Measurements from ENCODE around the gene USP10.
"Not testable (repeated sequence)": the region's sequence is repeated elsewhere in the genome, so short reads cannot be mapped to it uniquely, and the experiment has no call there.

The USP10 gene

DNA sequence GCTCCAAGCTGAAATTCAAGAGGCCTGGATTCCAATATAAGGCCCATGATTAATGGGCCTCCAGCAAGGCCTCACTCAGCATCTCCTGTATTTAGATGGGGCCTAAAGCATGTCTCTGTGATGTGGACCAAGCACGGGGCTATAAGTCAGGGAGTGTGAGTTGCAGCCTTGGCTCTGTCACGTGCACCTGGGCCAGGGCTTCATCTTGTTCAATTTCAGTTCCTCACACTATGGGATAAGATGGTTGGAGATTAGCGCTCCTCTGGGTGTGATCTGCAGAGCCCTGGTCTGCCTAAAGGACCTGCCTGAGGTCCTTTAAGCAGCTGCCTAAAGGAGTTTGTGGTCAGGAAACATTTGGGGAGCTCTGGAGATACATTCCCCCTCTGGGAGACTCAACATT lies 26.2 kb upstream of the USP10 start:
- no peak for DNase-seq

GRCh38 chr16:84675423-84675822 lies 24.4 kb upstream of the USP10 start:
- no peak for DNase-seq

DNA sequence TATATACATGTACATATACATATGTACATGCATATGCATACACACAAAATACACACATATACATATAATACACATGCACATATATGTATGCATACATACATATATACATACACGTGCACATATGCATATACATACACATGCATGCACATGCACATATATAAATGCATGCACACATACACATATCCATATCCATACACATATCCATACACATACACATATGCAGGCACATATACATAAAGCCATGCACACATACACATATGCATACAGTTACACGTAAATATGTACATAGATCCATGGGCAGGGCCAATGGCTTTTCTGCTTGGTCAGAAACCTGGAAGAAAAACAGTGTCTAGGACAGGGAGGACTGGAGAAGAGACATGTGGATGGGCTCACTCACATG lies 23.9 kb upstream of the USP10 start:
- DNase-seq: no peak

DNA sequence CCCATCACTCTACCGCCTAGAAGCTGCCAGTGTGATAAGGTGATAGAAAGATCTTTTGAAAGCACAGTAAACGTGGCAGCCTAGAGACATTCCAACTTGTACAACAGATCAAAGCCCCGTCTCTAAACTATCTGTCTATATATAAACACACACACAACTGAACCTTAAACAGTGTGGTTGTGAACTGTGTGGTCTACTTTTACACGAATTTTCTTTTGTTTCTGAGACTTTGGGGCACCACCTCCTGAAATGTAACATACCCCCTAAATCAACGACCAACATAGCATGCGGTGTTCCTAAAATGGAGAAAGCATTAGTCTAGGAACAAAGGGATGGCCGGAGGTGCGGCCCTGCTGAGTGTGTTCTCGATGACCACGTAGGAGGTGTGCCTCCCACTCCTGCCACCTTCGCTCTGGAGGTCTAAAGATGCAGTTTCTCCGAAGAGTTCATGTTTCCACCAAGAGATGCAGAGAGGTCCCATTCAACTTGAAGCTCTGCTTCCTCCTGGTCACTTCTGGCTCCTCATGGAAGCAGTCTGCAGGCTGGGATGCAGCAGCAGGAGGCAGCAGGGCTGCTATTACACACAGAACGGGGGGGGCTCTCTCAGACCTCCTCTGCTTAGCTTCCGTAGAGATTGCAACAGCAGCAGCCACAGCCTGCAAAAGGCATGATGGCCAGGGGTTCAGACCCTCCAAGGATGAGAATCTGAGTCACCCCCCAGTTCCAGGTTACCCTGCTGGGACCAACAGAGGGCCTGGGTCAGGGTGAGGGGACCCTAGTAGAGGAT lies 22.6 kb upstream of the USP10 start:
- no peak for DNase-seq

- DNase-seq: no peak
Measured at GRCh38 chr16:84677849-84678248, 22.0 kb upstream of the USP10 start.

- no peak for DNase-seq
Measured at GRCh38 chr16:84678541-84678940, 21.3 kb upstream of the USP10 start.

- DNase-seq: no peak
Measured at GRCh38 chr16:84680165-84680842, 19.5 kb upstream of the USP10 start.

DNA sequence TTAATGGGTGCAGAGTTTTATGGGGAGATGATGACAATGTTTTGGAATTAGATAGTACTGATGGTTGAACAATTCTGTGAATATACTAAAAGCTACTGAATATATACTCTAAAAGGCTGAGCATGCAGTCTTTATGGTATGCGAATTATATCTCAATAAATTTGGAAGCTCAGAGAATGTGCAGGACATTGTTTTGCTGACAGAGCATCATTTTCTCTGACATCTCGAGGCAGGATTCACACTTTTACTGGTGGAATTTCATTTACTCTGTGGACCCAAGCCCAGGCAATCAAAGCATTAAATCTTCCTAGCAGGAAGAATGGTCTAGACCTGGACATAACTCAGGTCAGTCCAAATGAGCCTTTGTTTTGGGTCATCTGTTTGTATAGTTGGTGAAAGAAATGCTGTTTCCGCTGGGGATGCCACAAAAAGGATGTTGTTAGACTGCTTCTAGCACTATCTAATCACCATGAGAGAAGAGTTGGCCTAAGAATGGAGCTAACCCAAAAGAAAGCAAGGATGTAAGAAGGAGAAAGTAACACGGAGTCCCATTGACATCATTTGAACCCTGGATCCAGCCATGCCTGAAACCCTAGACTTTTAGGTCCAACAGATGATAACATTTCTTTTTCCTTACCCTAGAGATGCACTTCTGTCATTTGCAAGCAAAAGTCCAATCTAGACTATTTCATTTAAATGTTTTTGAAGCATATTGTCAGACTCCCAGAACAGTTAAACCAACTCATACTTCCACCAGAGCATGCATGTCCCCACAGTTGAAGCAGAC lies 18.8 kb upstream of the USP10 start:
- DNase-seq: no peak

GRCh38 chr16:84683691-84684591 lies 15.9 kb upstream of the USP10 start:
- DNase-seq: peak; percentile 34

DNA sequence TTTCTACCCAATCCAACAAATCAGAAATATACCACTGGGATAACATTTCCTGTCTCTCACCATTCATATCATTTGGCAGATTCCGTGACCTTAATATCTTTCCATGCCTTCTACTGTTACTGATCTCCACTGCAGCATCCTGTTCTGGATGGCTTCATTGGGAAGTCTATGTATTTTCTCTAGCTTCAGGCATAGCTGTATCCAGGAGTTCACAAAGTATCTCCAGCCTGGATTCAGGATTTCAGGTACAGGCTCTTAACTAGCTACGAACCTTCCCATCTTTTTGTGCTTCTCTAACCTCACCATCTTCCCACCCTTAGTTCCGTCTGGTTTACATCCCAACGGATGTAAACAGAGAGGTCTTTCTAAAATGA lies 15.2 kb upstream of the USP10 start:
- no peak for DNase-seq

DNA sequence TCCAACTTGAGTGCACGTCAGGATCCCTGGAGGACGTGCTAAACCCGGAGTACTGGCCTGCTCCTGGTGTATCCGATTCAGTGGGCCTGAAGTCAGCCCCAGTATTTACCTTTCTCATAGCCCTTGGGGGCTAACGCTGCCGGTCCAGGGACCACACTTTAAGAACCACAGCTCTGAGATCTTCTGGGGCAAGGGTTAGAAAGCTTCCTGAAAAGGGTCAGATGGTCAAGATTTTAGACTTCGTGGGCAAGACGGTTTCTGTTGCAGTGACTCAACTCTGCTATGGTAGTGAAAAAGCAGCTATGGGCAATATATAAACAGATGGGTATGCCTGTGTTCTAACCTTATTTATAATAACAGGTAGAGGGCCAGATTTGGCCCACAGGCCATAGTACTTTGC lies 14.6 kb upstream of the USP10 start:
- no peak for DNase-seq

DNA sequence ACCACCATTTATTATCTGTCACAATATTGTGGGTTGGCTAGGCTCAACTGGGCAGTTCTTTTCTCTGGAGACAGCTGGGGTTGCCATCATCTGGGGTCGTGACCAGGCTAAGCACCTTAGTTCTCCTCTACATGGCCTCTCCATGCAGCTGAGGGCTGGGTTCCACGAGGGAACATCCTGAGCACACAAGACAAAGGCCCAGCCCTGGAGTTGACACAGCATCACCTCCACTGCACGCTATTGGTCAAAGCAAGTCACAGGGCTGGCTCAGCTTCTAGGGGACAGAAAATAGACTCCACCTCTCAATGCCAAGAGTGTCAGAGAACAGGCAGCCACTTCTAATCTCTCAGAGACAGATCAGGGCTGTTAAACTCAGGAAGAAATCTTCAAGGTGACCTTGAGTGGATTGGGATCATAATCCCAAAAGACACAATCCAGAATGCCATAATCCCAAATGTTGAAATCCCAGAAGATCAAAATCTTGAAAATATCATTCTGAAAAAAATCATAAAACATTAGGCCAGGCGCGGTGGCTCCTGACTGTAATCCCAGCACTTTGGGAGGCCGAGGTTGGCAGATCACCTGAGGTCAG lies 13.0 kb upstream of the USP10 start:
- no peak for DNase-seq

DNA sequence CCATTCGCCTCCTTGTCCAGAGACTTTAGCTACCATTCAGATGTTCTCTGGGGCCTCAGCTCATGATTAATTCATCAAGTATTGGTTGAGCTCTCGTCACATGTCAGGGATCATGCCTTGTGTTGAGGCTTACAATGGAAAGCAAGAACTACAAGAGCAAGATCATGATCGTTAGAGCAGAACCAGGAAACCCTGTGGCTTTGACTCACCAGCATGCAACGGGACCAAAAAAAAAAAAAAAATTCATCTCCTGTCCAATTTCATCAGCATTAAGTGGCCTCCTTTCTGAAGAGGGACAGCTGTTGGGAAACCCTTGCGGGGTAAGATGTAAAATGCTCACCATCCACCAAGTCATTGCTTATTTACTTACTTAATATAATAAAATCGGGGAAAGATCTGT lies 12.1 kb upstream of the USP10 start:
- no peak for DNase-seq

DNA sequence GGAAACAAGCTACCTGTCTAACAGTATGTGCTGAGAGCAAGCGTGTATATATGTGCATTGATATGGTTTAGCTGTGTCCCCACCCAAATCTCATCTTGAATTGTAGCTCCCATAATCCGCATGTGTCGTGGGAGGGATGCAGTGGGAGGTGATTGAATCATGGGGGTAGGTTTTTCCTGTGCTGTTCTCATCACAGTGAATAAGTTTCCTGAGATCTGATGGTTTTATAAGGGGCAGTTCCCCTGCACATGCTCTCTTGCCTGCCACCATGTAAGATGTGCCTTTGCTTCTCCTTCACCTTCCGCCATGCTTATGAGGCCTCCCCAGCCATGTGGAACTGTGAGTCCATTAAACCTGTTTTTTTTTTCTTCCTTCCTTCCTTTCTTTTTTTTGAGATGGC lies 11.6 kb upstream of the USP10 start:
- not testable (repeated sequence) for DNase-seq

DNA sequence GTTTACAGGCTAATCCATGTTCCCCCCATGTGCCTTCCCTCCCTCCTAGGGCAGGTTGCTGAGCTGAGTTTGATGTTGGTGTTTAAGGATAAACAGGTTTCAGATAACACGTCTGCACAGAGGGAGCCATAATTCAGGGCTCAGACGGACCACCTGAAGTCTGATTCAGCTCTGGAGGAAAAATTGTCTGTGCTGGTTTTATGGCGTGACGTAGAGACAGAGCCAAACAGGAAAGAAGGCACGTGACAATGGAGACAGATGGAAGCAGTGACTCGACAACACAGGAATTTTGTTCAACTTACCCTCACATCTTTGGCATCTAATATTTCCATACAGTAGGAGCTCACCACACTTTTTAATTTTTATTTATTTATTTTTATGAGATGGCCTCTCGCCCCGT lies 10.7 kb upstream of the USP10 start:
- peak; percentile 57 for DNase-seq

GRCh38 chr16:84690088-84690819 lies 9.5 kb upstream of the USP10 start:
- no peak for DNase-seq

GRCh38 chr16:84692451-84693214 lies 7.2 kb upstream of the USP10 start:
- DNase-seq: no peak

DNA sequence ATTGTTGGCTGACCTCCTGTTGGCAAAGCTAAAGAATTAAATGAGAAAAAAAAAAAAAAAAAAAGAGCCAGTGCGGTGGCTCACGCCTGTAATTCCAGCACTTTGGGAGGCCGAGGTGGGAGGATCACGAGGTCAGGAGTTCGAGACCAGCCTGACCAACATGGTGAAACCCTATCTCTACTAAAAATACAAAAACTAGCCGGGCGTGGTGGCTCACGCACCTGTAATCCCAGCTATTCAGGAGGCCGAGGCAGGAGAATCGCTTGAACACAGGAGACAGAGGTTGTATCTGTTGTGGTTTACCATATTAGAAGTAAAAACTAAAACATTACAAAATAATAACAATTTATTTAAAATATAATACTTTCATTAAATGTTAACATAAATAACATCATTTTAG lies 5.9 kb upstream of the USP10 start:
- DNase-seq: not testable (repeated sequence)

GRCh38 chr16:84694980-84695379 lies 4.8 kb upstream of the USP10 start:
- DNase-seq: no peak

GRCh38 chr16:84699147-84699711 lies 571 bp upstream of the USP10 start:
- peak; percentile 2 for DNase-seq

Measured in NCI-H226 (cell line).